CD1c-positive myeloid dendritic cell (primary cell): ENCODE results near the gene AKR1C1.
A peak's percentile ranks its signal among the peaks of the same experiment; 100 is the strongest.
"Not testable (repeated sequence)": the region's sequence is repeated elsewhere in the genome, so short reads cannot be mapped to it uniquely, and the experiment has no call there.

Experiments
- DNase-seq: peaks from one replicate; pipeline ENCODE4 v3.0.0-alpha.2; 2016; ENCODE audit errors: extremely low spot score

The AKR1C1 gene

DNA sequence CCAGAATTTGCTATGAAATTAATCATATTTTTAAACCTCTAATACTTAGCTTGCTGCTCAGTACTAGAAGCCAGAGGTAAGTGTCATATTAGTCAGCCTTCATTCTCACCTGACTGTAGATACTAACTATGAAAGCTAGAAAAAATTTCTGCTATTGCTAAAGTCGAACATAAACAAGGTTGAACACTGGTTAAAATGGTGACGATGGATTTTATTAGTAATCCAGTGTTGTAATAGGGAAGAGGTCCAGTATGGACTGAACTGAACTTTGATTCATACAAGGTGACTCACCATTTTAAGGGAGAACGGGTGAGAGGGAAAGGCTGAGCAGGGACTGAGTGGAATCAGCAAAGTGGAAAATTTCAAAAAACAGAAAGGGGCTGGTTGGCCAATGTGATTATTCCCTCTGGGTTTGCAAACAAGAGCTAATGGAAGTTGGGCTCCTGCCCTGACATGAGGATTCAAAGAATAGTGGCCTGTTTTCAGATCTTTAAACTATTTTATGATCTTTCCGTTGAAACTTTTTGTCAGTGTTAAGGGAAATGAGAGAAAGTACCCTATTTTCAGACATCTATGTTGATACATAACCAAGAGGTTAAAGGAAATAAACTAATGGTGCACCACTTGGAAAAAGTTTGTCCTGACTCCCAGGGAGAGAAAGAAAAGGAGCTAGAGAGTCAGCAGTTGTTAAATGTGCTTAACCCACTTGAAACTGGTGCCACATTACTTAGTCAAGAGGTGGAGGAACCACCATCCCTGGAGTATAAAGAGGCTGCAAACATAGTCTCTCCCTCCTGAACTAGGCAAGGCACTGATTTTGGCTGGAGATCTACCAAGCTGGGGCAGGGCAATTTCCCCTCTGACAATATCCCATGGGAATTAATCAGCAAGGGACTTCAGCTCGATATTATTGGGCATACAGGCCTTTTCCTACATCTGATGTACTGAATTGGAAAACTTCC is 15.3 kb upstream of the AKR1C1 start:
- DNase-seq: no peak

DNA sequence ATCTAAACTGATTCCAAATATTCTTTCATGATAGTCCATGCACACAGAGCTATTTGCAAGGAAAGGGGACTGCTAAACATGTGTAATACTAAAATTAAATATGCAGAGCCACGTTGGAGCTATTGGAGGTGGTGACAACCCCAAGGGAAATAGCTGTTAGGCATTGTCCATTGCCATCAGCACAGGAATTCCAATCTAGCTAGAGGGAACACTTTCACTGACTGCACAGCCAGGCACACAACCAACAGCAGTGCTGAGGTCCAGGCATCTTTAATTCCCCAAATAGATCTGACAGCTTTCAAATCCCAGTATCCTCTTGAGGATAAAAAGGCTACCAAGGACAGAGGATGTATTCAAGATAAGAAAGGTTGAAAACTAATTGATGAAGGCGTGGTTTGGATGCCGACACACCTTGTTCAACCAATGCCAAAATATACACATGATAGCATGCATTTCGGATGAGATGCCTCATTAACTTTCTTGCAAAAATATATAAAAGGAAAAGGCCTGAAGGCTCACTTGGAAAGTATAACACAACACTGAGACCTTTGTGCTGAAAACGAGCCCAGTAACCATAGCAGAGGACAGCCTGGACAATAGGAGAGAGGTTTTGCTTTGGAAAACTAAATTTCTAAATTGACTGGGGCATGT is 11.6 kb upstream of the AKR1C1 start:
- not testable (repeated sequence) for DNase-seq

DNA sequence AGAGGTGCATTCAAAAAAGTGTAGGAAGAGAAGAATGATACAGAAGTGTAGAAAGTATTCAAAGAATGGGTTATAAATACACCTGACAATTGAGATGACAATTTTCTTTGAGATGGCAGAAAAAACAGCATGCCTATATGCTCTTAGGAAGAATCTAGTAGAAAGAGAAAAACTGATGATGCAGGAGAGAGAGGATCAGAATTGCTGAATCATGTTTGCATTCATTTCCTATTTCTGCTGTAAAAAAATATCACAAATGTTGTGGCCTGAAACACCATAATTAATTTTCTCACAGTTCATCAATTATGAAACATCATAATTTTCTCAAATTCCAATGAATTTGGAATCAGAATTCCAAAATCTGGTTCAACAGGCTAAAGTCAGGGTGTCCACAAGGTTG is 9.8 kb upstream of the AKR1C1 start:
- no peak for DNase-seq

DNA sequence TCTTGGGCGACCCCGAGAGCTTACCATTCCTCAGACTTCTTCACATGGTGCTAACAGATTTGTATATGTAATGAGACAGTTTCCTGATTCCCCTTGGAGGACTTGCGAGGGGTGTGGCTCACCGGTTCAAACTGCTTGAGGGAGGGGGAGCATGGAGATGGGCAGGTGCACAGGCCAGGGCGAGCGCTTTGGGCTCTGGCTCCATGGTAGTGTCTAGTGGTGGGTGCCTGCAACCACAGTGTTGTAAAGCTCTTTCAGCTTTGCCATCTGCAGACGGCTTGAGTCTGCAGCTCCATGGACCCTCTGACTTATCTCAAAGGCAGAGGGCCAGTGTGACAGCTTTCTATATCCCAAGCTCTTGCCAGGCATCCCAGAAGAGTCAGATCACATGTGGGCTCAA is 7.1 kb upstream of the AKR1C1 start:
- not testable (repeated sequence) for DNase-seq

DNA sequence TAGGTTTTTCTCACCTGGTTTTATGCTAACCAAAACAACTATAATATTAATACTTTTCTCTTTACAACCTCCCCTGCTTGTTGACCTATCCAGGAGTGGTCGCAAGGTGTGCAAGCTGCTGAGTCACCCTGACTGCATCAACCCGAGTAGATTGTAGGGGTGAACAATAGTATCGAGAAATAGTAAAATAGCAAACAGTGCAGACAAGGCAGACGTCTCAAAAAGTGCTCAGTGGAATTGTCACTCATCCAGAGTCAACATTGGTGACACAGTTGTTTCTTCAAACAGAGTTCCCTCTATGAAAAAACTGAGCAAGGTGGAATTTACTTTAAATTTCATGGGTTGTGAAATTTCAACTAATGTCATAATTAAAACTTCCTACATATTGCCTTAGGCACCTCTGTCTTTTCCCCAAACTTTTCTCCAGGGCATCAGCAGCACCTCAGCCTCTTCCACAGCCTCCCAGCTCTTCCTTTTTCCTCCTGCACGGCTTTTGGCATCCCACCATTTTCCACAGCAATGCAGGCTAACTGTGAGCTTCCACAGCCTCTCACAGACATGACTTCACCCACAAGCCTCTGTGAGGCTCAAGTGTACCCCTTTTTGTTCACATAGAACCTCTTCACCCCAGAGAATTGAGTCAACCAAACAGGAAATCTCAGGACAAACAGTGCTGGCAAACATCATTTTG is 6.1 kb upstream of the AKR1C1 start:
- DNase-seq: not testable (repeated sequence)

DNA sequence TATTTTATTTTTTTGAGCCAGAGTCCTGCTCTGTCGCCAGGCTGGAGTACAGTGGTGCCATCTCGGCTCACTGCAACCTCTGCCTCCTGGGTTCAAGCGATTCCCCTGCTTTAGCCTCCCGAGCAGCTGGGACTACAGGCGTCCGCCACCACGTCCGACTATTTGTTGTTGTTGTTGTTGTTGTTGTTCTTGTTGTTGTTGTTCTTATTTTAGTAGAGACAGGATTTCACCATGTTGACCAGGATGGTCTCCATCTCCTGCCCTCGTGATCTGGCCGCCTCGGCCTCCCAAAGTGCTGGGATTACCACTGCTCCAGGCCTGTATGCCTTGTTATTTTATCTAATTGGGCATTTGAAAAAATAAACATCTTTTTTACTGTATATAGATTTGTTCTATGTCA is 1.7 kb upstream of the AKR1C1 start:
- not testable (repeated sequence) for DNase-seq

DNA sequence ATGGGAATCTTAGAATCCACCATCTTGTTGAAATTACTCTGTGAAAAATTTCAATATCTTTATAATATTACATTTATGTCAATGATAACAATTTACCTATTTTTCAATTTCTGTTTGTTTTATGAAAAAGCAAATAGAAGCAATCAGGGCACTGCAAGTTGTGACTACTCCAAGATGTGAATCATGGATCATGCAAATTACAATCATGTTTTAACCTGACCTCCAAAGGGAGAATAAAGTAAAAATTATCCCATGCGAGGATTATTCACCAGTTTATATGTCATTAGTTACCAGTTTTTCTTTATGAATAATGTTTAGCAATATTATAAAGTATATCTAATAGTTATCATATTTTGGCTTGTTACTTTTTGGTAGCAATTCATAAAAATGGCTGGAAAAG is 907 bp upstream of the AKR1C1 start:
- not testable (repeated sequence) for DNase-seq

DNA sequence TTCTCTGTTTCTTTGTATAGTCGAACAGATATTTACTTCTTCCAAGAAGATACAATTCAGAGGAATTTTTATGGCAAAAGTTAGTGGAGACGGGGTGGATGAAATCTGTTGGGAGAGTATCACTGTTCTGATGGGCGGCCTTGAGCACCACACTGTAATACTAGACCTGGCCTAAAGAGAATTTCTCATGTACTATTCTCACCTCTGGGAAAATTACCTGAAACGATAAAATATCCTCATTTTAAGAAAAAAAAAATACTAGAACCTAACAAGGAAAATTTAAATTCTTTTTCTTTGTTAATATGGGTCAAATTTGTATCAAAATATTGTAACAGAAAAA is 570 bp downstream of the AKR1C1 start:
- not testable (repeated sequence) for DNase-seq

DNA sequence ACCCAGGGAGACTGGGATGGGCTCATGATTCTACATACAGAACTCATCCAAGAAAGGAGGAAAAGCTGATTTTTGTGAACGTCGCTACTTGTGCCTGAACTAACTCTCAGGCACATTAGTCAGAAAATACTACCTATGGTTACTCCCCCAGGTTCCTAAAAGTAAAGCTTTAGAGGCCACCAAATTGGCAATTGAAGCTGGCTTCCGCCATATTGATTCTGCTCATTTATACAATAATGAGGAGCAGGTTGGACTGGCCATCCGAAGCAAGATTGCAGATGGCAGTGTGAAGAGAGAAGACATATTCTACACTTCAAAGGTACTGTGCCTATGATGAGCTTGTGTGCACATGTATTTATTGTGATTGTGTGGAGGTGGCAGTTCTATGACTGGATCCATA is 2.5 kb downstream of the AKR1C1 start:
- not testable (repeated sequence) for DNase-seq

DNA sequence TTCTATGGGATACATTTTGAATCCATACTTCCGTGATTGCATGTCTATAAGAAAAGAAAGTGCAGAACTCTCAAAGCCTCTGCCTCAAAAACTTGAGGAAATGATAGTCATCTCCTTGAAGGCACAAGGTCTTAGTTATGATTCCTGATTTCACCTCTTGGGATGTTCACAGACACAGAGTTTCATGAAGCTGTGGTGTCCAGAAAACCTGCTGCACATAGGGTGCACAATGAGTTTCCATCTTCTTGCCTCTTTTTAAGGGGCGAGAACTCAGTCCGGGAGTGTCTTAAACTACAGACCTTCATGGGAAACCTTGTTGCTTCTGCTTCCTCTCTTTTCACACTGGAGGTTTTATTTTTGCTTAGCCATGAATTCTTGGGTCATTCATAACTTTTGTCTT is 4.0 kb downstream of the AKR1C1 start:
- DNase-seq: not testable (repeated sequence)

DNA sequence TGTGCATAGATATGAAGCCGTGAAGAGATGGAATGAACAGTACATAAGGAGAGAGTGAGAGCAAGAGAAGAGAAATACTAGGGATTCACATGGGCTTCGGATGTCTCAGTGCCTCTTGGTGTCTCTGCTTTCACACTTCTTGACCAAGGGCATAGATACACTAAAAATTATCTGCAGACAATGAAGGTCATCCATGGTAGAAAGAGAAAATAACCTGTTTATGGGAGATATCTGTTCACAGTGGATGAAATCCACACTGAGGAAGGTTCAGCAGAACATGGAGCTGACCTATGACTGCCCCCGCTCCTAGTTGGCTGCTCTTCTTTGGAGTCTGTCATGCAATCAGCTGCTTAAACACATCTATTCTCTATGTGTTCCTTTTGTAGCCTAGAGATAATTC is 6.1 kb downstream of the AKR1C1 start:
- DNase-seq: not testable (repeated sequence)

DNA sequence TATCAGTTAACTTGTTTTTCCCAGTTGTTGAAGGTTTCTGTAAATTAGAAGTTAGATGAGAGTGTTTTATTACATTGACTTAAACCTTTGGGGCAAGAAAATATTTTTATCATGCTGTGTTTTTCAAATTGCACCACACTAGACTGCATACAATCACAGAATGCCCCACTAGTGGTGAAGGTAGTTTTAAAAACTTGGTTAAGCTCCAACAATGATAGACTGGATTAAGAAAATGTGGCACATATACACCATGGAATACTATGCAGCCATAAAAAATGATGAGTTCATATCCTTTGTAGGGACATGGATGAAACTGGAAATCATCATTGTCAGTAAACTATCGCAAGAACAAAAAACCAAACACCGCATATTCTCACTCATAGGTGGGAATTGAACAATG is 7.1 kb downstream of the AKR1C1 start:
- DNase-seq: not testable (repeated sequence)

DNA sequence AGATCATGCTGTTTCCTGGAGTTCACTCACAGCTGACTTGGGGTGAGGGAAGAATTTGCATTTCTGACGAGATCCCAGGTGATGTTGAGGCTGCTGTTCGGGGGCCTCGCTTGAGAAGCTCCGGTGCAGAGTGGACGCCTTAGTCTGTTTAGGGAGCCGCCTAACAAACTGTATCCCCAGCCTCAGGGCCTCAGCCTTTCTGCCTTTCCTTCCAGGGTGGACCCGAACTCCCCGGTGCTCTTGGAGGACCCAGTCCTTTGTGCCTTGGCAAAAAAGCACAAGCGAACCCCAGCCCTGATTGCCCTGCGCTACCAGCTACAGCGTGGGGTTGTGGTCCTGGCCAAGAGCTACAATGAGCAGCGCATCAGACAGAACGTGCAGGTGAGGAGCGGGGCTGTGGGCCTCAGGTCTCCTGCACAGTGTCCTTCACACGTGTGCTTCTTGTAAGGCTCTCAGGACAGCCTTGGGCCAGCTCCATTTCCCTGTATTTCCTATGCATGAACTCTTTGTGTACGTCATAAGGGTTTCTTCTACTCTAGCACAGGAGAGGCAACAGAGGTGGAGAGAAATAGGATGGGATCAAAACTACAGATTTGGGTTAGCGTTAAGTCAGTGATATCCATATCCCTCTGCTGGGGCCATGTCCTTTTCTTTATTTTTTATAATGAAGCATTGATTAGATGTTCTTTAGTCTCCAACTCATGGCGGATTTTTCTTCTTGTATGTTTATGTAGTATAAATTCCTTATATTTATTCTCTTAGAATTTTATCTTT is 9.3 kb downstream of the AKR1C1 start:
- not testable (repeated sequence) for DNase-seq

DNA sequence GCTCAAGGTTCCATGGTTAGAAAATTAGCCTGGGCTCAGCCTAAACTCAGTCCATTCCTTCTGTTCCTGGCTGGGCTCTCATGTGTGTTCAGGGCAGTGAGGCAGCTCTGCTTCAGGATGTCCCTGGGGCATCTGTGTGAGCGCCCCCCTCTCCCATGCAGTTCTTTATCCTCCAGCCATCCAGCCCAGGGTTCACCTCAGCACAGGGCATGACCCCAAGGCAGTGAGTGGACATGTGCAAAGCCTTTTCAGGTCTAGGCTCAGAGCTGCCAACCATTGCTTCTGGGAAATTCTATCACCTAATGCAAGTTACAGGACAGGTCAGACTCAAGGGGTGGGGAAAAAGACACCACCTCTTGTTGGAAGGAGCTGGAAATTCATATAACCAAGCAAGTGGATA is 10.1 kb downstream of the AKR1C1 start:
- not testable (repeated sequence) for DNase-seq

DNA sequence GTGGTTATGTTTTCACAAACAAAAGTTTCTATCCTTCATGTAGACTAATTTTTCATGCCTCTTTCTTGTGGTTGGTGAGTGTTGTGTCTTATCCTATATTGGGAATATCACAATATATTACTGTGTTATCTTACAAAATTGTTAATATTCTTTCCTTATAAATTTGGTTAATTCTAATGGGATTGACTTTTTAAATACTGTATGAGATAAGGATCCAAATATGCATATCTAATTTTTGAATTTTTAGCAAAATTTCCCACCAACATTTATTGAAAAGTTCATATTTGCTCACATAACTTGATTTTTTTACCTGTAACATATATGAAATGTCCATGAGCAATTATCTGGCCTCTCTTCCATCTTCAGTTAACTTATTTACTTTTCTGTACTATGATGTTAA is 11.2 kb downstream of the AKR1C1 start:
- not testable (repeated sequence) for DNase-seq

DNA sequence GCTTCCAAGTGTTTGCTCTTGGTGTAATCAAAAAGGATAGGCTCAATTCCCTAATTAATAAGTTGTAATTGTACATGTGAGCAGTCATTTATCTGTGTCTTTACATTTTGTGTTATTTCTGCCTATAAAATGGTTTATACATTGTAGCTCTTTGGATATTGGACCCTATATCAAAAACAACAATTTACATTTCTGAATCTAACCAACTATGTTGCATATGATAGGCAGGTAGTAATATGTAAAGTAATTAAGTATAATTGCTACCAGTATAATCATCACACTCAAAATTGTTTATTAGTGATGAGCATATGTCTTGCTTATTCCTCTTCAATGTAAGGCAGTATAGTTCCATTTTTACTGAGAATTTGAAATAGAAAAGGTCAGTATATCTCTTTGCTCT is 13.8 kb downstream of the AKR1C1 start:
- DNase-seq: no peak

DNA sequence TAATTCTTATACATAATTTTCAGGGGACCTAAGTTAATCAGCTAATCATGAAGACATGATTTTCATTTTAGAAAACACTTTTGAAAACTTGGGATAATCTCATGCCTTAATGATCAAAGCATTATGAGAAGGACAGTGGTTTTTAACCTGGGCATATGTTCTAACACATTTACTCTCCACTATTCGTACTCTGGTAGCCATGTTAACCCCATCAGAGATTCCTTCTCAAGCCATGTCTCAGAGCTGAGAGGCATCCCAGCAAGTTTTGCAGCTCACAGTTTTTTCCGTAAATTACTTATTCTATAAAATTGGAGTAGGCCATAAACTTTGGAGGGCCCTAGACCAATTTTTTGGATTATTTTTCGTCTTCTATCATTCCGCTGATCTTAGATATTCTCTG is 15.7 kb downstream of the AKR1C1 start:
- DNase-seq: no peak

DNA sequence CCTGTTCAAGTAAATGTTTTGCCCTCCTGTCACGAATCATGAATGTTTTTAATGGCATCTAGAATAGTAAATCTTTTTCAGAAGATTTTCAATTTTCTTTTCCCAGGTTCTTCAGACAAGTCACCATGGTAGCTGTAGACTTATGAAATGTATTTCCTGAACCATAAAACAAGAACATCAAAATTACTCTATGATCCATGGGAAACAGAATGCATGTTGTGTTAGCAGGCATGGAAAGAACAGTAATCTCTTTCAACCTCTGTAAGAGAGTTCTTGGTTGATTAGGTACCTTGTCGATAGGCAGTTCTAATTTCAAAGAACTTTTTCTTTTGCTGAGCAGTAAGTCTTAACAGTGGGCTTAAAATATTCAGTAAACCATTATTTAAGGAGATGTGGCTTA is 17.6 kb downstream of the AKR1C1 start:
- no peak for DNase-seq

DNA sequence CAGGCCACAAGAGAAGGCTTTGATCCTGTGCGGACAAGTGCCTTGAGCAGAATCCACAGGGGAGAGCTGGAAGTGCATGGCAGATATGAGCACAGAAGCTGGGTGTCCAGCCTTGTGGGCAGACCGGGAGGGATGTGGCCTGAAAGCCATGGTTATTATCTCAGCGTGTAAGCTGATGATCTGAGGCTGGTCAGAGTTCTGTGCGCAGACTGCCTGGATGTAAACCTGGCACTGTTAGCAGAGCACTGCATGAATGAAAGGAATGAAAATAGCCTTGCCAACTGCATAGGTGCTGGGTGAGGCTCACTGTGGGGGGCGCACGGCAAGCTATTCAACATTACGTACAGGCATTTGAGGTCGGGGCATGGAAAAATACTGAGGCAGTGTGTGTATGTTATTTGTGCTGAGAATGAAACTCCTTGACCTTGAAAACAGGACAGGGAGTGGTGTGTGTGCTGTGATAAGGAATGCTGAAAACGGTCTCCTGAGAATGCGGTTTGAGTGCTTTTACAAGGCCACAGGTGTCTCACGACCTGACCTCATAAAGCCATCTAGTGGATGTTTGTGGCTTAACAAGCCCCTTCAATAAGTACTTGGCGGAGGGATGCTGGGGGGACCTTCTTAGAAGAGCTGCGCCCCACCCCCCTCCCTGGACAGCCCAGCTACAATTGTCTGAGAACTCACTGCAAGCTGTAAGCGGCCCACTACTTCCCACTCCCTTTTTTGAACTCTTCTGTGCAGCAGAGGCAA is 18.7 kb downstream of the AKR1C1 start:
- DNase-seq: peak; percentile 9

DNA sequence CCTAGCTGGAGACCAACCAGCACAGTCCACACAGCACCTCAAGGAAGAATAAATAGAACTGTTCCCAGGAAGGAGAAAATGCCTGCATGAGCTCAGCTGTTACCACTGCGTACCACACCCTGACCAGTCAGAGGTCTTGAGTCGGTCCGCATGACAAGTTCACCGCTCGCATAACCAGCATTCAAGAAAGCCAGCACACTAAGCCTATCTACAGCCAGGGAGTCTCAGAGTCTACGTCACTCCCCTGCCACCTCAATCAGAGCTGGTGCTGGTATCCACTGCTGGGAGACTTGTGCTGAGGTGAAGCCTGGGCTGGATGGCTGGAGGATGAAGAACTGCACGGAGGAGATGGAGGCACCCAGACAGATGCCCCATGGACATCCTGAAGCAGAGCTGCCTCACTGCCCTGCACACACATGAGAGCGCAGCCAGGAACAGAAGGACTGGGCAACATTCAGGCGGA is 19.6 kb downstream of the AKR1C1 start:
- DNase-seq: no peak
